Fibroblast of pulmonary artery (primary cell): ENCODE measurements around the gene USB1.

ENCODE experiments used
- DNase-seq: peaks from one replicate; pipeline ENCODE4 v3.0.0-alpha.2; 2010; ENCODE audit warnings: low read depth
- H3K4me3 ChIP-seq: replicated peaks from 2 replicates; pipeline ENCODE4 v1.5.1; 2011; ENCODE audit warnings: low read depth, mild to moderate bottlenecking, control low read depth, low read length, moderate library complexity
- TF ChIP-seq, protein P1 (sequence below): IDR thresholded peaks from 2 replicates; pipeline ENCODE4 v1.5.1; 2011; ENCODE audit warnings: mild to moderate bottlenecking, control low read depth, low read length, inconsistent platforms; ENCODE audit errors: missing control alignments

Gene USB1

DNA sequence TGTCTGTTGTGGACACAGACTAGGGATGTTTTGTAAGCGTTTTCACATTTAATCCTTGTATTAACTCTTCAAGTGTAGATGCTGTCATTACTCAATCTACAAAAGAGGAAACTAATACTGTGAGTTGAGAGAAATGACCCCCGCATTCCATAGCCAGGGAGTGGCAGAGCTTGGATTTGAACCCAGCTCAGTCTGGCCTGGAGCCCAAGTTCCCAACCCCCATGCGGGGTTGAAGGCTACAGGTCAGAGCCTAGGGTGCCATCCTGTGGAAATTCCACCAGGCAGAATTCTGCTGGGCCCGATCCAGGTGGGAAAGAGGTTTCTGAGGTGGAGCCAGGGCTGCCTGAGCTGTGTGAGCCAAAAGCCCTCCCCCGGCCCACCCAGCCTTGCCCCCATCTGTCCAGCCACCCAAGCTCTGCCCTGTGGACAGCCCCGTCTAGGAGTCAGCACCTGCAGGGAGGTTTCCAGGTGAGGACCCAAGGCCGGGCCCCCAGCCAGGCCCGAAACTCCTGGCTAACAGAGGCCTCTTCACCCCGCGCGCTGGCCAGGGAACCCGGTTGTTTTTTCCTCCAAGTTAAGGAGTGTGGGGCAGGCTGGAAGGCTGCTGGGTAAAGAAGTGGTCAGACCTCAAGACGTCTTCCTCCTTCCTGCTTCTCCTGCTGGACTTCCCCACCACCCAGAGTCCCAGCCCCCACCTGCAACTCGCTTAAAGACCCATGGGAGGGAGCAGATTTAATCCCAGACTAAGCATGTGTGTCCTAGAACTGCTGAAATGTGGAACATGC is 30.0 kb downstream of the USB1 start:
- H3K4me3 ChIP-seq, result no peak overlapping the region
- DNase-seq, result no peak
- TF ChIP-seq, protein P1, sequence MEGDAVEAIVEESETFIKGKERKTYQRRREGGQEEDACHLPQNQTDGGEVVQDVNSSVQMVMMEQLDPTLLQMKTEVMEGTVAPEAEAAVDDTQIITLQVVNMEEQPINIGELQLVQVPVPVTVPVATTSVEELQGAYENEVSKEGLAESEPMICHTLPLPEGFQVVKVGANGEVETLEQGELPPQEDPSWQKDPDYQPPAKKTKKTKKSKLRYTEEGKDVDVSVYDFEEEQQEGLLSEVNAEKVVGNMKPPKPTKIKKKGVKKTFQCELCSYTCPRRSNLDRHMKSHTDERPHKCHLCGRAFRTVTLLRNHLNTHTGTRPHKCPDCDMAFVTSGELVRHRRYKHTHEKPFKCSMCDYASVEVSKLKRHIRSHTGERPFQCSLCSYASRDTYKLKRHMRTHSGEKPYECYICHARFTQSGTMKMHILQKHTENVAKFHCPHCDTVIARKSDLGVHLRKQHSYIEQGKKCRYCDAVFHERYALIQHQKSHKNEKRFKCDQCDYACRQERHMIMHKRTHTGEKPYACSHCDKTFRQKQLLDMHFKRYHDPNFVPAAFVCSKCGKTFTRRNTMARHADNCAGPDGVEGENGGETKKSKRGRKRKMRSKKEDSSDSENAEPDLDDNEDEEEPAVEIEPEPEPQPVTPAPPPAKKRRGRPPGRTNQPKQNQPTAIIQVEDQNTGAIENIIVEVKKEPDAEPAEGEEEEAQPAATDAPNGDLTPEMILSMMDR, result no peak

DNA sequence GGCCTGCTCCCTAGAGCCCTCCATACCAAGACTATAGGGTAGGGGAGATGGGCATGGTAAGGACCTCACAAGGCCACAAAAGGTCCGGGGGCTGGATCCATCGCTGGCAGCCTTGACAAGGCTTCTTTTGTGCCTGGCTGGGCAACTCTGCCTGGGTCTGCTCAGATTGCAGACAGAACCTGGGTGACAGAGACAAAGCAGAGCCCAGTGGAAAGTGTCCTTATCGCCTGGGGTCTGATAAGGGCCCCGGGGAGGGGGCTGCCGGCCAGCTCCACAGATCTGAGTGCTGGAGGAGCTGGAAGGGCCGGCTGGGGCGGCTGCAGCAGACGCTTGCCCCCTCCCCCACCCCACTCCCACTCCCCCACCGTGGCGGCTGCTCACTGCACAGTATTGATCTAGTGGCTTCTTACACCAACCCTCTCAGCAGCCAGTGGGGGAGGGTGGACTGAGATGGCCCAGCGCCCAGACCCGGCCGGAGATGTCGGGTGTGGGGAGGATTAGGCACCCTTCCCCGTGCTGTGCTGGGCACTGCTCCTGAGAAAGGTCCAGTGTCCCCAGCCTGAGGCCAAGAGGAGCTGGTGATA is 31.6 kb downstream of the USB1 start:
- DNase-seq, result no peak
- H3K4me3 ChIP-seq, result no peak overlapping the region
- TF ChIP-seq, protein P1, result no peak

DNA sequence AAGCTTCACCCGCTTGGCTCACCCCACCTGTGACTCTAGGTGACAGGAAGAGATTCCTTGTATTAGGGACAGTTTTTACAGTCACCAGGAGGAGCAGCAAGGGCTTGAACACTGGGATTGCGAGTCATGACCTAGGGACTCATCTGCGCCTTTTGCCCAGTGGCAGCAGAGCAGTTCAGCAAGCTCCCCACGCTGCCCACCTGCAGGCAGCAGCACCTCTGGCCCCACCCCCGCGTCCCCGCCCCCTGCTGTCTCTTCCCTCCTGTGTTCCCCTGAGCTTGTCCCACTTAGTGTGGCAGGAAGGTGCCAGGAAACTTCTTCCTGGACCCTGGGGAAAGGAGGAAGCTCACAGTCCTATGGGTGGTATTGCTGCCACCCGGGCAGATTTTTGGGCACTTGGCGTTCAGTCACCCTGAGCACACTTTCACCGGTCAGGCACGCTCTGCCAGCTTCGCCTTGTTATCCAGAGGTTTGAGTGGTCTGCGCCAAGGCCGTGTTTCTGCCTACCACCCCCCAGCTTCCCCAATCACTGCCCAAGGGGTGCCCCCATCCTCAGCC is 33.0 kb downstream of the USB1 start:
- TF ChIP-seq, protein P1, result no peak
- H3K4me3 ChIP-seq, result no peak overlapping the region
- no peak for DNase-seq

DNA sequence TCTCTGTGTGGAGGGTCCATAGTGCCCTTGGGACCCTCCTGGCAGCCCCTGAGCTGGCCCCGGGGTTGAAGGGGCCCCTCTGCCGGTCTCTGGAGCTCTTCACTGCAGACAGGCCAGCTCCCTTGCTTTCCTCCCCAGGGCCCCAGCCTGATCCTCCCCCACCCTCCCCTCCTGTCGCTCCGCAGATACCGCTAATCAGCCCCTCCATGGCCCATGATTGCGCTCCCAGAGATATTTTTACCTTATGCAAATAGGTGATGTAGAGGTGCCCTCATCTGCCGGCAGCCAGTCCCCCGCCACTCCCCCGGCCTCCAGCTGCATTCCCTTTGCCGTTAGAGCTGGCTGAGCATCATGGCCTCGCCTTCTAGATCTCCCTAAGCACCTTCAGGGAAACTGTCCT is 33.6 kb downstream of the USB1 start:
- DNase-seq, result no peak
- H3K4me3 ChIP-seq, result no peak overlapping the region
- TF ChIP-seq, protein P1, result no peak

DNA sequence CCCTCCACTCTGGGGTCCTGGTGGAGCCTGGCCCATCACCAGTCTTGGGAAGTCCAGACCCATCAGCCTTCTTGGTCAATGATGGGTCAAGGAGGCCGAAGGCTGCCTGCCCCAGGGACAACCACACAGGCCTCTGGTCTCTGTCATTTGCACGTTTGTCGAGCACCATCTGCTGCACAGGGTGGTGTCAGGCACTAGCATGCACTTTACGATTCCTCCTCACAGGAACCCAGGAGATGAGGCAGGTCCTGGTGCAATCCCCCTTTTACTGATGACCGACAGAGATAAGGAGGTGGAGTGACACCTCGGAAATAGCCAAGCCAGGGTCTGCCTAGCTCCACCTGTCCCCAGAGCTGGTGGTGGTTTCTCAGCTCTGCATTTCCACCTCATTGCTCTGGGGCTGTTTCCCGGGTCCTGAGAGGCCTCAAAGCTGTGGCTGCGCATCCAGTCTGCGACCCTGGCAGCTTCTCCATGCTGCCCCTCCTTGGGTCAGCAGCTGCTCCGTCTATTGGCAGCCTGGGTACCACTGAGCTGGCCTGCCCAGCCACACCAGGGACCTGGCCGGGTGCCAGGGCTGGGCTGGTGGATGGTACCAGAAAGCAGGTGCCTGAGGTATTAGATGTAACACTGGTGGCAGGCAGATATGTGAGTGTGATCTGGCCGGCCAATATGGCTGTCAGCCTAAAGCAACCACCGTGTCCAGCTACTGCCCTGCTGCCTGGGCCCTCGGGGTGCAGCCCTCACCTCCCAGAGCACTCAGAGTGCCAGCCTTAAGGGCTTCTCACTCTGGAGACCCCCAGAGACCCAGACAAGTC is 34.4 kb downstream of the USB1 start:
- DNase-seq, result no peak
- TF ChIP-seq, protein P1, result no peak
- H3K4me3 ChIP-seq, result no peak overlapping the region

DNA sequence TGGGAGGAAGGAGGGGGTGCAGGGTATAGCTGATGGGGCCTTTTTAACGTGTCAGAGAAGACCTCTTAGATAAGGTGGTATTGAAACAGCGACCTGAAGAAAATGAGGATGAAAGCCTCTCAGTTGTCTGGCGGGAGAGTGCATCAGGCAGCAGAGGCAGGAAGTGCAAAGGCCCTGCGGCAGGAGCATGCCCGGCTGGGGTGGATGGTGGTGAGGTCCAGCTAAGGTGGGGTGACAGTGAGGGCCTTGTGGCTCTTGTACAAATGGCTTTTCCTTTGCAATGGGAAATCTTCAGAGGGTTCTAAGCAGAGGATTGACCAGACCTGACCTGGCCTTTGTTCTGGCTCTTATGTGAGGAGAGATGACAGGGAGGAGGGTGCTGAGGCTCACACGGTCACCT is 35.7 kb downstream of the USB1 start:
- no peak for DNase-seq
- TF ChIP-seq, protein P1, result no peak
- no peak overlapping the region for H3K4me3 ChIP-seq
